IMR-90 (cell line): ENCODE measurements around the gene SLIT3. TPM values are rescaled to one million over a fixed set of nuclear protein-coding genes. Genes with fewer than 3 reads are reported as not detected.

Experiments
- ATAC-seq: fragments of 200-7000 bp; cut with Tn5 transposase; 2 replicates; pipeline ENCODE4 v1.9.1; 2020; ENCODE audit warnings: low read depth, mild to moderate bottlenecking, moderate library complexity
- BruUV-seq: library from RNA; stranded (reverse); fragments of 400-500 nt; replicated peaks from 2 replicates; lab custom pipeline; 2021; lab: Mats Ljungman, UMichigan
- CTCF ChIA-PET: fragments of 300-600 bp; formaldehyde crosslinking; extraction: SDS; loops from one replicate; lab custom pipeline; 2021; ENCODE audit warnings: antibody characterized with exemption; lab: Yijun Ruan, JAX
- POLR2A ChIA-PET: fragments of 300-600 bp; sonication (Branson Sonifier 250); formaldehyde crosslinking; loops from one replicate; lab custom pipeline; 2022; ENCODE audit warnings: antibody characterized with exemption; ENCODE audit not compliant: unreplicated experiment; lab: Charles Lee
- DNase-seq: peaks from one replicate; pipeline ENCODE4 v3.0.0; 2013
- H2AFZ ChIP-seq: replicated peaks from 2 replicates; pipeline ENCODE3; 2013; ENCODE audit warnings: low read length, mild to moderate bottlenecking; ENCODE audit not compliant: poor library complexity
- H2AK5ac ChIP-seq: 2 replicates; pipeline ENCODE4 v1.6.1; 2013; ENCODE audit warnings: low read depth, low read length, inconsistent platforms
- H2AK9ac ChIP-seq: replicated peaks from 2 replicates; pipeline ENCODE3; 2013; ENCODE audit warnings: mild to moderate bottlenecking, low read depth, low read length, moderate library complexity; ENCODE audit not compliant: poor library complexity
- H2BK120ac ChIP-seq: 2 replicates; pipeline ENCODE4 v1.6.1; 2013; ENCODE audit warnings: low read depth, low read length, inconsistent platforms
- H2BK15ac ChIP-seq: 3 replicates; pipeline ENCODE4 v1.6.1; 2013; ENCODE audit warnings: low read depth, low read length, inconsistent platforms
- H2BK20ac ChIP-seq: 2 replicates; pipeline ENCODE4 v1.6.1; 2013; ENCODE audit warnings: low read depth, mild to moderate bottlenecking, inconsistent platforms, low read length, moderate library complexity
- H2BK5ac ChIP-seq: 2 replicates; pipeline ENCODE4 v1.6.1; 2013; ENCODE audit warnings: mild to moderate bottlenecking, low read depth, low read length, inconsistent platforms; ENCODE audit not compliant: poor library complexity, severe bottlenecking
- H3K14ac ChIP-seq: replicated peaks from 2 replicates; pipeline ENCODE4 v1.6.1; 2013; ENCODE audit warnings: low read depth, low read length, inconsistent platforms
- H3K18ac ChIP-seq: 2 replicates; pipeline ENCODE4 v1.6.1; 2013; ENCODE audit warnings: low read depth, low read length, control low read depth
- H3K23ac ChIP-seq: 2 replicates; pipeline ENCODE4 v1.6.1; 2013; ENCODE audit warnings: low read depth, low read length, inconsistent platforms
- H3K27ac ChIP-seq: 2 replicates; pipeline ENCODE4 v1.5.1; 2013; ENCODE audit warnings: mild to moderate bottlenecking, control low read depth, low read length; ENCODE audit not compliant: insufficient read depth
- H3K27me3 ChIP-seq: 2 replicates; pipeline ENCODE4 v1.6.1; 2013; ENCODE audit warnings: low read length; ENCODE audit not compliant: control insufficient read depth, insufficient read depth
- H3K36me3 ChIP-seq: 2 replicates; pipeline ENCODE4 v1.6.1; 2013; ENCODE audit warnings: low read length, mixed read lengths; ENCODE audit not compliant: control insufficient read depth, insufficient read depth
- H3K4ac ChIP-seq: 2 replicates; pipeline ENCODE4 v1.6.1; 2013; ENCODE audit warnings: low read depth, low read length, inconsistent platforms
- H3K4me1 ChIP-seq: 2 replicates; pipeline ENCODE4 v1.6.1; 2013; ENCODE audit warnings: low read length, mixed read lengths; ENCODE audit not compliant: control insufficient read depth, insufficient read depth
- H3K4me2 ChIP-seq: 2 replicates; pipeline ENCODE4 v1.6.1; 2013; ENCODE audit warnings: low read depth, mild to moderate bottlenecking, control low read depth, low read length, moderate library complexity
- H3K4me3 ChIP-seq: 2 replicates; pipeline ENCODE4 v1.5.1; 2013; ENCODE audit warnings: low read depth, mild to moderate bottlenecking, control low read depth, low read length, moderate library complexity; ENCODE audit not compliant: insufficient read depth
- H3K56ac ChIP-seq: 2 replicates; pipeline ENCODE4 v1.6.1; 2013; ENCODE audit warnings: low read length, inconsistent platforms; ENCODE audit not compliant: insufficient read depth; ENCODE audit errors: extremely low read depth
- H3K79me1 ChIP-seq, 2 experiments: 2 replicates each; pipeline ENCODE4 v1.6.1; 2013; ENCODE audit warnings: low read length in 2 of 2, inconsistent platforms in 1 of 2, low read depth in 1 of 2
- H3K9ac ChIP-seq: 2 replicates; pipeline ENCODE4 v1.6.1; 2013; ENCODE audit warnings: low read depth, low read length, control low read depth
- H3K9me1 ChIP-seq: 2 replicates; pipeline ENCODE4 v1.6.1; 2013; ENCODE audit warnings: low read length, inconsistent platforms; ENCODE audit not compliant: insufficient read depth
- H3K9me3 ChIP-seq: 2 replicates; pipeline ENCODE4 v1.6.1; 2013; ENCODE audit warnings: low read length; ENCODE audit not compliant: control insufficient read depth, insufficient read depth
- H4K20me1 ChIP-seq: 2 replicates; pipeline ENCODE4 v1.6.1; 2013; ENCODE audit warnings: low read length, inconsistent platforms; ENCODE audit not compliant: insufficient read depth
- H4K5ac ChIP-seq: 2 replicates; pipeline ENCODE4 v1.6.1; 2013; ENCODE audit warnings: mild to moderate bottlenecking, low read depth, low read length, control low read depth
- H4K8ac ChIP-seq, 2 experiments: 2 replicates each; pipeline ENCODE4 v1.6.1; 2013; ENCODE audit warnings: low read depth in 2 of 2, low read length in 2 of 2, control low read depth in 1 of 2, inconsistent platforms in 1 of 2
- H4K91ac ChIP-seq: 2 replicates; pipeline ENCODE4 v1.6.1; 2013; ENCODE audit warnings: low read depth, low read length, inconsistent platforms; ENCODE audit not compliant: insufficient read depth
- BHLHE40 ChIP-seq: fragments of 150-350 bp; IDR thresholded peaks from 2 replicates; pipeline ENCODE4 v1.6.1; 2016; ENCODE audit warnings: mild to moderate bottlenecking, low read depth, low read length
- CEBPB ChIP-seq: IDR thresholded peaks from 2 replicates; pipeline ENCODE4 v1.6.1; 2012; ENCODE audit warnings: low read depth, low read length, improper control_type of control experiment
- MXI1 ChIP-seq: IDR thresholded peaks from 2 replicates; pipeline ENCODE4 v1.6.1; 2012; ENCODE audit warnings: low read depth, mild to moderate bottlenecking, low read length, moderate library complexity, borderline replicate concordance
- WGBS, 2 experiments: methylation state at CpG; one replicate each; pipeline versions ENCODE4 v1.1.5 to v1.1.7; 2013; ENCODE audit warnings: missing lambda C conversion rate in 2 of 2; ENCODE audit not compliant: insufficient read length in 1 of 2; ENCODE audit errors: extremely low coverage in 2 of 2; 5-methylcytosine and 5-hydroxymethylcytosine counted together
- dilution Hi-C: fragments of 300-500 bp; cut with HindIII; formaldehyde crosslinking; loops from one replicate; pipeline ENCODE4 v1.14.3; 2018; ENCODE audit warnings: low sequenced_read_pairs; ENCODE audit not compliant: unreplicated experiment
- in situ Hi-C: fragments of 300-500 bp; cut with MboI; formaldehyde crosslinking; loops from 3 replicates; pipeline ENCODE4 v1.14.3; 2019; ENCODE audit warnings: low sequenced_read_pairs, inconsistent platforms, mixed read lengths
- intact Hi-C: fragments of 100-400 bp; cut with micrococcal nuclease; formaldehyde crosslinking; loops from 2 replicates; pipeline ENCODE4 v1.10.0; 2022
- polyA plus RNA-seq, 3 experiments: library from polyadenylated mRNA; depleted of rRNA; stranded (reverse); fragments of >200 nt; gene quantifications; 2 replicates each; pipeline ENCODE4 v1.2.3, GENCODE V29; 2012; ENCODE audit warnings: low replicate concordance in 1 of 3
- total RNA-seq: library from RNA; depleted of rRNA; stranded (reverse); fragments of >200 nt; gene quantifications from 2 replicates; pipeline ENCODE4 v1.2.3, GENCODE V29; 2012

SLIT3 gene
- total and polyA plus RNA-seq, 2 of the 4 experiments (the other 2 are of a cell fraction) = 0.18 to 0.50 TPM

GRCh38 chr5:168879929-168880328 lies 421.0 kb downstream of the SLIT3 start:
- Histone ChIP-seq H3K27me3 (peaks cover 1% of the 10 kb centered on the region; the same call in 1 of the 2 replicates), H2BK5ac (no peak overlapping the region), H3K23ac (no peak overlapping the region), H4K5ac (no peak overlapping the region), H4K91ac (no peak overlapping the region), H3K9me1 (no peaks in the 10 kb centered on the region), H2AFZ (peak overlapping the region; percentile 23), H4K20me1 (no peaks in the 10 kb centered on the region), H2AK9ac (no peak overlapping the region), H3K36me3 (no peaks in the 10 kb centered on the region), H3K79me1 (no peaks in the 10 kb centered on the region), H4K8ac (no peak overlapping the region), H3K4me1 (no peaks in the 10 kb centered on the region), H2BK20ac (no peak overlapping the region), H3K4me2 (no peak overlapping the region), H3K18ac (no peak overlapping the region), H3K56ac (no peak overlapping the region), H2AK5ac (no peak overlapping the region), H2BK120ac (no peak overlapping the region), H3K9ac (no peak overlapping the region), H3K27ac (no peak overlapping the region), H2BK15ac (no peak overlapping the region), H3K4me3 (no peak overlapping the region), H3K9me3 (no peaks in the 10 kb centered on the region), H3K14ac (no peak overlapping the region), H3K4ac (no peak overlapping the region)
- no peak for TF ChIP-seq CEBPB
- no peak for TF ChIP-seq MXI1
- no peak for TF ChIP-seq BHLHE40
- ChIA-PET POLR2A (no interaction called here), CTCF (no interaction called here)
- in situ Hi-C loops = no loop called here
- dilution Hi-C loops = no loop called here
- ATAC-seq = no peak
- DNase-seq = no peak
- WGBS, 2 experiments = 28% methylated on average over 2 of the region's 8 CpGs; no CpG with 5 or more reads in 1 of the 2 experiments
- intact Hi-C loops = no loop called here
- BruUV-seq = no TSS peak
